ENCODE results near the gene HDAC4.
A peak's percentile ranks its signal among the peaks of the same experiment; 100 is the strongest.

The HDAC4 gene

GRCh38 chr2:239305771-239306170 lies 95.0 kb downstream of the HDAC4 start:
- no peak for DNase-seq

DNA sequence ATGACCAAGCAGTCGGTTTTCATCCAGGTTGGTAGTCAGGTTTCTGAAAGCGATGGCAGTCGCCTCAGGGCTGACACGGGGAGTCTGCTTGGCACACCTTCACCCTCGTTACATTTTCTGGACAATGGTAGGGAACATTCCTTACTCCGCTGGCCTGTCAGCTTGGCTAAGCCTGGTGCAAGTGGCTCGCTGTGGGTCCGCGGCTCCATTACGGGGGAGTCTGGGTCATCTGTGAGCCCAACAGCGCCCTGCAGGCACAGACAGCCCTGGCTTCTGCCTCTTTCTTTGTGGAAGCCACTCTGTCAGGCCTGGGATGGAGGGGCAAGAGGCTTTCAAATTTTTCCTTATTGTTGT lies 95.6 kb downstream of the HDAC4 start:
- no peak for DNase-seq

DNA sequence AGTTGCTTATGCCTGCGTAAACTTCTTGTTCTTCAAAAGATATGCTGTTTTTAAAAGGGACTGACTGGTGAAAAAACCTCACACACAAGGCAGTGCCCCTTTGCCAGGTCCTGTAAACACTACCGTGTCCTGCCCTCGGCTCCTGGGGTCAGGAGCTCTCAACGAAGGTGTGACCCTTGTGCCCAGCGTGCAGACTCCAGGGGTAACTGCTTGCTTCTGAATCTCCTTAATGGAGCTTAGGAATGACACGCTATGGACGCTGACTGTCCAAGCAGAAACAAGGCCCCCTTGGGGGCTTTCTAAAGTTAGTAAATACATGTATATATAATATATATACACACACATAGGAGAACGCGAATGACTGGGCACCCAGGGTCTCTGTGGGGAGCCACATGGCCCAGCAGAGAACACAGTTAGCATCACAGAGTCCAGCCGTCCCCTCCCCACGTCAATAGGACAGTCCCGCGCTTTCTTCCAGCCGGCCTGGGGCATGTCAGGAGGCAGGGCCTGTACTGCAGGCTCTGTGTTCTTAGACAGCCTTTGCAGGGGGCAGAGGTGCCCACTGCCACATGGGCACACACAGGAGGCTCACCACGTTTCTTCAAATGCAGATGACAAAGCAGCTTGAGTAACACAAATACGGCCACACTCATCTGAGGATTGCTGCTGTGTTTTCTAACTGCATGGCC lies 96.1 kb downstream of the HDAC4 start:
- DNase-seq = no peak

DNA sequence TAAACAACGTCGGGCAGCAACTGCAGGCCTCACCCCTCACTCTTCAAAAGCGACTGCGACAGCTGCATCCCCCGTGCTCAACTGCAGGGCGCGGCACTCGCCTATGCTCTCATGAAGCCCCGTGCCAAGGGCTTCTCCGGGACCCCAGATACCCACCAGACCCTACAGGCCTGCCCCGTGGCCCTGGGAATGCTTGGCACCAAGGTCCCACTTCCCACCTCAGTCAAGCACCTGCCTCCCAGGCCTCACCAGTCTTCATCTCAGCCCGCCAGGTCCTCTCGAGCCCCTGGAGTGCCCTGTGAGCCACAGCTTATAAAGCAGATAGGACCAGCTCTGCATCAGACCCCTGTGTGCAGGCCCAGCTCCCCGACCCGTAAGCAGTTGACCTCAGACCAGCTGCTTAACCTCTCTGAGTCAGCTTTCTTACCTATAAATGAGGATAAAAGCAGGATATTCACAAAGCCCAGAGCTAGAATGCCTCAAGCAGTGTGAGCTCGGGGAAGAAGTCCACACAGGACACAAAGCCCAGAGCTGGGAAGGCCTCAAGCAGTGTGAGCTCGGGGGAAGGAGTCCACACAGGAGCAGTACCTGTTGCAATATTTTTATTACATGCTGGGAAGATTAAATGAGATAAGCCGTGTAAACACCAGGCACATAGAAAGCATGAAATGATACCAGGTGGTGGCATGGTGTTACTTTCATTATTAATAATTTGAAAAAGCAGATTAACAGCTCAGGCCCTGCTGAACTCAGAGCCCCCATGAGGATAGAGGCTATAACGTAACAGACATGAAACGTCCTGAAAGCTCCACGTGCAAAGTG lies 96.9 kb downstream of the HDAC4 start:
- no peak for DNase-seq

- DNase-seq = no peak
Measured at GRCh38 chr2:239302808-239303557, 97.8 kb downstream of the HDAC4 start.

DNA sequence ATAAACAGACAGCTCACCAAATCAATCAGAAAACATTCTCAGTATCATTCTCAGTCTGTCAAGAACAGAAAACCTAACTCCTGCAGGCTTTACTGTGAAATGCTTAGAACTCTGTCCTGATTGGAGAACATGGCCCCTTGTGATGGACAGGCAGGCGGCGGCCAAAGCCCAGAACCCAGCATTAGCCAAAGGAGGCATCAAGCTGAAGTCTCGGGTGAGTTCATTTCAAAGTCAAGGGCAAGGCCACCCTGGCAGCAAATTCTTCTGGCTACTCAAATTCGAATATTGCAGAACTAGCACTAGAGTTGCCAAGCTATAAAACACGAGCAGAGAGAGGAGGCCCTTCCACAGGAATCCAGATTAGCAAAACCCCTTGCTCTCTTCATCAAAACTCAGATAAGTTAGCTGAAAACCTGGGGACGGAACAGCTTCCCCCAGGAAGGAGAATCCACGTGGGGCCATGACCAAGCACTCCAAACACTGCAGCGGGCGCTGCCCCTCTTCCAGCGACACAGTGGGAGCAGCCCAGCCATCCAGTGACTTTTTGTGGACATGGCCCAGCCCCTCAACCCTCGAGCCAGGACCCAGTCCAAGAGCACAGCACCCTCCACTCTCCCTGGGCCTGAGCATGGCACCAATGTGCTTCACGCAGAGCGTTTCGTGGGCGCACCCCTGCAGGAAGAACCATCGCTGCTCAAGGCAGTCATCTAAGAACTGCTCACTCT lies 98.6 kb downstream of the HDAC4 start:
- DNase-seq = no peak

- DNase-seq = no peak
Measured at GRCh38 chr2:239300871-239301735, 99.7 kb downstream of the HDAC4 start.

DNA sequence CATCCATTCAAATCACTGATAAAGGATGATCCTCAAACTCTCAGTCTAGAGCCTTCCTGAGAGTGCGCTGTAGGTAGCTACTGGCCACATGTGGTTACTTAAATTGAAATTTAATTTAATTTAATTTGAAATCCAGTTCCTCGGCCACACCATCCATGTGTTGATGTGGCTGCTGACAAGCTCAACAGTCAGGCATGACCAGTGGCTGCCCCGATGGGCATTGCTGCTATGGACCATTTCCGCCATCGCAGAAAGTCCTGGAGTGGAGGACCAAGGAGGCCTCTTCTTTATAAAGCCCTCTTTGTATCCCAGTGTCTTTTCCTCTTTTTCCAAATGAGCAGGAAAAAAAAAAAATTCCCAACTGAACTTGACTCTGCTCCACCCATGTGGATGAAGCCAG lies 100.6 kb downstream of the HDAC4 start:
- DNase-seq = no peak

GRCh38 chr2:239299218-239299939 lies 101.4 kb downstream of the HDAC4 start:
- DNase-seq = no peak

GRCh38 chr2:239298116-239298804 lies 102.6 kb downstream of the HDAC4 start:
- DNase-seq = peak; percentile 51

- no peak for DNase-seq
Measured at GRCh38 chr2:239297142-239298004, 103.4 kb downstream of the HDAC4 start.

- no peak for DNase-seq
Measured at GRCh38 chr2:239296020-239296932, 104.5 kb downstream of the HDAC4 start.

DNA sequence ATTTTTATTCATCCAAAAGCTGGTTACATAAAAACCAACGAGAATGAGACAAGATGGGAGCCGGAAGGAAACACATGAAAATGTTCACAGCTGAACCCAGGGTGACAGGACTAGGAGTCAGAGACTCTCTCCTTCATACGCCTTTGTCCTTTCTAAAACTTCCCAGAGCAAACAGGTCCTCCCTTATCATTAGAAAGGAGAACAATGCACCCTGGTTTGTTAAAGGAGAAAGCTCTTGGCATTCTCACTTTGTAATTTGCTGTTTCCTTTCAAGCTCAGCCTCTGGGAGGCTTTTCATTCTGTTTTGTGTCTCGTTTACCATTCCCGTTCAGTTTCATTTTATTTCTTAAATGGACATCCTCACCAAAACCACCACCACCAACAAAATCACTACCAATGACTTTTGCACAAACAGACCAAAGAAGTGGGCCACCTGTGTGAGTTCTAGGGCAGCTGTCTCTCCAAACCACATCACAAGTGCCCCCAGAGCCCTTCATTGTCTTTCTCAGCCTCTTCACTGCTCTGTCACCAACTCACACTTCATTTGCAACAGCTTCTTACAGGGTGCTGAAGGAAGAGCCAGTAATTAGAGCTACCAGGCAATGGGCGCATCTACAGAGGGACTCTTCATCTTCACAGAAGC lies 105.3 kb downstream of the HDAC4 start:
- DNase-seq = no peak

DNA sequence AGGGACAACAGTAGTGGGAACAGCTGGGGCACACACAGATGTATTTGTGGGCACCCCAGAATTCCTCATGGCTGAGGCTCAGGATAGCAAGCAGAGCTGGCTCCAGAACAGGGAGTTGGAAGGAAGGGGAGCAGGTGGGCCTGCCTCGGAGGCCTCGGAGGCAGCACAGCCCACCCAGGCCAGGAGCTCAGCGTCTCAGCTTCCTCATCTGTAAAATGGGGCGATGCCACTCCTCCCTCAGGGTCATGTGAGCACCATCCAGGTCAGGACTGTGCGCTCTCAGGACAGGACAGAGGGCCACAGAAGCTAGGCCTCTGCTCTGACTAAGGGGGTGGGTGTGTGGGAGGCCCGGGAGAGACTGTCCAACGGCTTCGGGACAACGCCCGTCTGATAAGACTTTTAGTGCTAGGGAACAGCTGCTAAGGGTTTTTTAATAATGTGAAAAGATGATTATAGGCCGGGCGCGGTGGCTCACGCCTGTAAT lies 106.2 kb downstream of the HDAC4 start:
- peak; percentile 94 for DNase-seq

- DNase-seq = peak; percentile 58
Measured at GRCh38 chr2:239293775-239294430, 106.9 kb downstream of the HDAC4 start.

- DNase-seq = no peak
Measured at GRCh38 chr2:239292959-239293774, 107.7 kb downstream of the HDAC4 start.
